Measurements from ENCODE around the gene YEATS2.

DNA sequence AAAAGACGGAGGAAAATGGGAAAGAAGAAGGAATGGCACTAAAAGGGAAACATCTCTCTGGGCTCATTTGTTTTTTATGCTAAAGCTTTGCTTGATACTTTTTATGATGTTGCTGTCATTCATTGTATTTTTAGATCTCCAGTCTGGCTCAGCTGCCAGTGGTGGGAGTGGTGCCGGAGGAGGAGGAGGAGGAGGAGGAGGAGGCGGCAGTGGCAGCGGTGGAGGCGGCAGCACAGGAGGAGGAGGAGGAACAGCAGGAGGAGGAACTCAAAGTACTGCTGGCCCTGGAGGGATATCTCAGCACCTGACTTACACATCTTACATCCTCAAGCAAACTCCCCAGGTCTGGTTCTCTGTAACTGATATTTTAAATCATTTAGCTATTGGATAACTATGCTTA, 78.2 kb downstream of the YEATS2 start:
- TF ChIP-seq, protein P1, sequence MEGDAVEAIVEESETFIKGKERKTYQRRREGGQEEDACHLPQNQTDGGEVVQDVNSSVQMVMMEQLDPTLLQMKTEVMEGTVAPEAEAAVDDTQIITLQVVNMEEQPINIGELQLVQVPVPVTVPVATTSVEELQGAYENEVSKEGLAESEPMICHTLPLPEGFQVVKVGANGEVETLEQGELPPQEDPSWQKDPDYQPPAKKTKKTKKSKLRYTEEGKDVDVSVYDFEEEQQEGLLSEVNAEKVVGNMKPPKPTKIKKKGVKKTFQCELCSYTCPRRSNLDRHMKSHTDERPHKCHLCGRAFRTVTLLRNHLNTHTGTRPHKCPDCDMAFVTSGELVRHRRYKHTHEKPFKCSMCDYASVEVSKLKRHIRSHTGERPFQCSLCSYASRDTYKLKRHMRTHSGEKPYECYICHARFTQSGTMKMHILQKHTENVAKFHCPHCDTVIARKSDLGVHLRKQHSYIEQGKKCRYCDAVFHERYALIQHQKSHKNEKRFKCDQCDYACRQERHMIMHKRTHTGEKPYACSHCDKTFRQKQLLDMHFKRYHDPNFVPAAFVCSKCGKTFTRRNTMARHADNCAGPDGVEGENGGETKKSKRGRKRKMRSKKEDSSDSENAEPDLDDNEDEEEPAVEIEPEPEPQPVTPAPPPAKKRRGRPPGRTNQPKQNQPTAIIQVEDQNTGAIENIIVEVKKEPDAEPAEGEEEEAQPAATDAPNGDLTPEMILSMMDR (IDR thresholded peaks at IDR 0.05): no peak
- no peak for TF ChIP-seq ZFX (IDR thresholded peaks at IDR 0.05; ENCODE audit: borderline replicate concordance)

Measured in 22Rv1 (cell line).